HFF-Myc (cell line): ENCODE measurements around the gene LBR.
"Not testable (repeated sequence)": the region's sequence is repeated elsewhere in the genome, so short reads cannot be mapped to it uniquely, and the experiment has no call there.

Source experiments
- DNase-seq: peaks from one replicate; pipeline ENCODE4 v3.0.0-alpha.2; 2011; ENCODE audit warnings: low read depth; ENCODE audit errors: extremely low read depth
- H3K4me3 ChIP-seq: replicated peaks from 2 replicates; pipeline ENCODE4 v1.5.1; 2011; ENCODE audit warnings: low read depth, mild to moderate bottlenecking, control low read depth, low read length
- TF ChIP-seq, protein P1 (sequence below): IDR thresholded peaks from 2 replicates; pipeline ENCODE4 v1.5.1; 2012; ENCODE audit warnings: mild to moderate bottlenecking, low read depth, low read length, control low read depth; ENCODE audit errors: missing control alignments

The LBR gene

DNA sequence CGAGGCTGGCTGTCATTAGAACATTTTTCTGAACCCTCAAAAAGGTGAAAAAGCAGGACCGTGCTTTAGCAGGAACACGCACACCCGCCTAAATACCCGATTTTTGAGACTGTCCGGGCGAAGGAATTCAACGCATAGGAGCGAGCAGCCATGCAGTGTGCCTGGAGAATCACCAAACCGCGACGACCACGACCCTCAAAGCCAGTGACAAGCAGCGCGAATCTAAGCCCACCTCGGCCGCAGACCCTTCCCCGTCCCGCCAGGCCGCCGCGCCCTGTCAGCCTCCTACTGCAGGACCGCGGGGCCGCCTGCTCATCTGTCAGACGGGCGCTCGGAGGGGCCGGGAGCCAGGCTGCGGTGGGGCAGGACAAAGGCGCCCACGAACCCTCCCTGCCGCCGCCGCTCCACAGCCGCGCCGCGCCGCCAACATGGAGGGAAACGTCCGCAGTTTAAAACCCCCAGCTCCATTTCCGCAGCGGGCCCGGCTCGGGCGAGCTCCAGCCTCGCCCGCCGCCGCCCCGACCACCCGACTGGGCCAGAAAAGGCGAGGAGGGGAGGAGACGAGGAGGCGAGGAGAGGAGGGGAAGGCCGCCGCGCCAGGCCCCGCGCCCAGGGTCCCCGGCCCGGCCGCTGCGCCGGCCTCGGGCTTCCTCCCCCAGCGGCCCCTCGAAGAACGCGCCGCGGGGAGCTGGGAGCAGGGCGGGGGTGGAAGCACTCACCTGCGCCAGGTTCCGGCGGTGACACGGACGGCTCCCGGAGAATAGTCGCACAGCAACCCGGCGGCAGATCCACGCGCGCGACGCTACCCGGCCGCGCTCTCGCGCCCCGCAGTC, at the start of gene LBR:
Gene LBR (minus strand): TSS at position 804 of the 833 bp plus-strand sequence. CDS start 3,963 bp downstream, outside the sequence.
- TF ChIP-seq, protein P1, sequence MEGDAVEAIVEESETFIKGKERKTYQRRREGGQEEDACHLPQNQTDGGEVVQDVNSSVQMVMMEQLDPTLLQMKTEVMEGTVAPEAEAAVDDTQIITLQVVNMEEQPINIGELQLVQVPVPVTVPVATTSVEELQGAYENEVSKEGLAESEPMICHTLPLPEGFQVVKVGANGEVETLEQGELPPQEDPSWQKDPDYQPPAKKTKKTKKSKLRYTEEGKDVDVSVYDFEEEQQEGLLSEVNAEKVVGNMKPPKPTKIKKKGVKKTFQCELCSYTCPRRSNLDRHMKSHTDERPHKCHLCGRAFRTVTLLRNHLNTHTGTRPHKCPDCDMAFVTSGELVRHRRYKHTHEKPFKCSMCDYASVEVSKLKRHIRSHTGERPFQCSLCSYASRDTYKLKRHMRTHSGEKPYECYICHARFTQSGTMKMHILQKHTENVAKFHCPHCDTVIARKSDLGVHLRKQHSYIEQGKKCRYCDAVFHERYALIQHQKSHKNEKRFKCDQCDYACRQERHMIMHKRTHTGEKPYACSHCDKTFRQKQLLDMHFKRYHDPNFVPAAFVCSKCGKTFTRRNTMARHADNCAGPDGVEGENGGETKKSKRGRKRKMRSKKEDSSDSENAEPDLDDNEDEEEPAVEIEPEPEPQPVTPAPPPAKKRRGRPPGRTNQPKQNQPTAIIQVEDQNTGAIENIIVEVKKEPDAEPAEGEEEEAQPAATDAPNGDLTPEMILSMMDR, result no peak
- DNase-seq, result no peak
- peak within 1 kb of the TSS; percentile 71 for H3K4me3 ChIP-seq

DNA sequence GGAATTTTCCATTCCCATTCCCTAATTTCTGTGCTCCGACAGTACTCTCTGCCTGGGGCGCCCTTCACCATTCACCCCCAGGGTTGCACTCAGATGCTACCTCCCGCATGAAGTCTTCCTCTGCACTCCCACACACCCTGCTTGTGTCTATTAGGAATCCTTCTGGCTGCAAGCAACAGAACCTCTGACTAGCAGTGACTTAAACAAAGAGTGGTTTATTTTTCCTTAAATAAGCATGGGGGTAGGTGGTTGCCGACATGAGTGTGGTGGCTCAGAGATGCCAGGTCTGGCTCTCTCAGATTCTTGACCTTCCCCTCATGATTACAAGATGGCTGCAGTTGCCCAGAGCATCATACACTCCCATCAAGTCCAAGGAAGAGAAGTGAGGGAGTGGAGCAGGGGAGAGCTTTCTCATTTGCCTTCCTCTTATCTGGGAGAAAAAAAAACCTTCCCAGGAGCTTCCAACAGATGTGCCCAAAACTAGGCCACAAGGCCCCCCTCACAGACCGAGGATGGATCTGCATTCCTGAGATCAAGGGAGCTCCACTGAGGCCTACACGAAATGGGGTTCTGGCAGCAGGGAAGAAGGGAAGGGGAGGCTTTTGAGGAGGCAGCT, 49.6 kb upstream of the LBR start:
- no peak for DNase-seq
- TF ChIP-seq, protein P1, result no peak
- H3K4me3 ChIP-seq, result no peak overlapping the region

DNA sequence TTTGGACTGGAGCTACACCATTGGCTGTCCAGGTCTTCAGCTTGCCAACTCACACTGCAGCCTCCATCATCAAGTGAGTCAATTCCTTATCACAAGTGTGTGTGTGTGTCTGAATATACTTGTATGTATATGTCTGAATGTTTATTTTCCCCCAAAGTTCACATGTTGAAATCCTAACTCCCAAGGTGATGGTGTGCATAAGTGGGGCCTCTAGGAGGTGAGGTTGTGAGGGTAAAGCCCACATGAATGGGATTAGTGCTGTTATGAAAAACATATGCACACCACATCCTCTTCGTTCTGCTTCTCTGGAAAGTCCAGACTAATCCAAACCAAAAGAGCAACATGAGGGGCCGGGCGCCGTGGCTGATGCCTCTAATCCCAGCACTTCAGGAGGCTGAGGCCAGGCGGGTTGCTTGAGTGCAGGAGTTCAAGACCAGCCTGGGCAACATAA, 48.7 kb upstream of the LBR start:
- H3K4me3 ChIP-seq, result no peak overlapping the region
- DNase-seq, result peak; percentile 59
- TF ChIP-seq, protein P1, result no peak

DNA sequence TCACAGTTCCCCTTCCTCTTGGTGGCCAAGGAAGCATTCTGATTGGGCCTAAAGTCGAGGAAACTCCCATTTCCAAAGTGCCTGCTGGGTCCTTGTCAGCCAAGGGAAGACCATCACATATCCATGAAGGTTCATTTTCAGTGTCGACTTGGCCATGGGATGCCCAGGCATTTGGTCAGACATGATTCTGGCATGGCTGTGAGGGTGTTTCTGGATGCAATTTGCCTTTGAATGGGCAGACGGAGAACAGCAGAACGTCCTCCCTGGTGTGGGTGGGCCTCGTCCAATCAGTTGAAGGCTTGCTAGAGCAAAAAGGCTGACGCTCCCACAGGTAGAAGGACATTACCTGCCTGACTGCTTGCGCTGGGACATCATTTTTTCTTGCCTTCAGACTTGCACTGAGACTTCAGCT, 48.3 kb upstream of the LBR start:
- TF ChIP-seq, protein P1, result no peak
- DNase-seq, result no peak
- H3K4me3 ChIP-seq, result no peak overlapping the region

DNA sequence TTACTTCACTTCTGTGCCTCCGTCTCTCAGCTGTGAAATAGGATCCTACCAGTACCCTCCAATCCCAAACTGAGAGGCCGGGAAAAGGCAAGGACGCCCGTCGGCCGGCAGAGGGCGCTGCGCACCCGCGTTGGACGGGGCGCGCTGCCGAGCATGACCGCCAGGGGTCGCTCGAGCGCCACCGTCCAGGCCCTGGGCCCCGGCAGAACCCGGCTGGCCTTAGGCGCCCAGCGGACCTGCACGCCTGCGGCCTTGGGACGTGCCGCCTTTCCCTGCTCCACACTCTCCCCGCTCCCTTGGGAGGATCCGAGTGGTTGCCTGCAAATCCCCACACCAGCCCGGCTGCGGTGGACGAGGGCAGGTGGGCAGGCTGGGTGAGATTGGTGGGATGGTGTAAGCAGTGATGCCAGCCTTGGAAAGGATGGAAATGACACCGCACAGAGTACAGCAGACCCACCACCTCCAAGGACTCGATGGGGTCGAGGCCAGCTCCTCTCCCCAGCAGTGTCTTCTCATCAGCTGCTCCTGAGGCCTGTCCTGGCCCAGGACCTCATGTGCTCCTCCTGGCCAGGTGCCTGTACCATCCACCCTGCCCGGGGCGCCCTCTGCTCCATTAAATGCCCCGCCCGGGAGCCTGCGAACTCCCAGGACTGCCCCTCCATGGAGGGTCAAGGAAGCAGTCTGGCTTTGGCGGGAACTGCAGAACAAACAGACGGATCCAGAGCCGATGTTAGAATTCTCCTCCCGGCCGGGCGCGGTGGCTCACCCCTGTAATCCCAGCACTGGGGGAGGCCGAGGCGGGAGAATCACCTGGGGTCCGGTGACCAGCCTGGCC, 47.4 kb upstream of the LBR start:
- H3K4me3 ChIP-seq, result no peak overlapping the region
- DNase-seq, result no peak
- TF ChIP-seq, protein P1, result peak; percentile 100

DNA sequence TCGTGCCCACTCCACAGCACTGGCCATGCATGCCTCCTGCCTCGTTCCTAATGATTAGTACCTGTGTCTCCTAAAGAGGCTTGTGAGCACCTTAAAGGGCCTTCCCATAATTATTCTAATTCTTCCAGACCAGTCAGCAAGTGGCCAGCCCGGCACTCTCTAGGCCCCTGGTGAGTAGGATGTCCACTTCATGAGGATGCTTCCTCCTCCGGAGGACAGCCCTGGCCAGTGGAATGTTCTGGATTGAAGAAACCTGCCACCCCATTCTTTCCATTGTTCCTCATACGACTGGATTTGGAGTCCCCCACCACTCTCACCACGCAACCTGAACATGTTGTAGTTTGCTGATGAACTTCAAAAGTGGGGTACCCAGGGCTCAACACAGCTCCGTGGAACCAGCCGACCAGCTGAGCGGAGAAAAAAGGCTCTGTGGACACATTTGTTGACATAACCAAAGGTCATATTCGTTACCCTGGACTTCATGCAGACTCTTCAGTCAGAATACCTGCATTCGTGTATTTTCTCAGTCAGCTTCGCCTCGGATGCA, 46.7 kb upstream of the LBR start:
- no peak for DNase-seq
- H3K4me3 ChIP-seq, result no peak overlapping the region
- TF ChIP-seq, protein P1, result no peak

DNA sequence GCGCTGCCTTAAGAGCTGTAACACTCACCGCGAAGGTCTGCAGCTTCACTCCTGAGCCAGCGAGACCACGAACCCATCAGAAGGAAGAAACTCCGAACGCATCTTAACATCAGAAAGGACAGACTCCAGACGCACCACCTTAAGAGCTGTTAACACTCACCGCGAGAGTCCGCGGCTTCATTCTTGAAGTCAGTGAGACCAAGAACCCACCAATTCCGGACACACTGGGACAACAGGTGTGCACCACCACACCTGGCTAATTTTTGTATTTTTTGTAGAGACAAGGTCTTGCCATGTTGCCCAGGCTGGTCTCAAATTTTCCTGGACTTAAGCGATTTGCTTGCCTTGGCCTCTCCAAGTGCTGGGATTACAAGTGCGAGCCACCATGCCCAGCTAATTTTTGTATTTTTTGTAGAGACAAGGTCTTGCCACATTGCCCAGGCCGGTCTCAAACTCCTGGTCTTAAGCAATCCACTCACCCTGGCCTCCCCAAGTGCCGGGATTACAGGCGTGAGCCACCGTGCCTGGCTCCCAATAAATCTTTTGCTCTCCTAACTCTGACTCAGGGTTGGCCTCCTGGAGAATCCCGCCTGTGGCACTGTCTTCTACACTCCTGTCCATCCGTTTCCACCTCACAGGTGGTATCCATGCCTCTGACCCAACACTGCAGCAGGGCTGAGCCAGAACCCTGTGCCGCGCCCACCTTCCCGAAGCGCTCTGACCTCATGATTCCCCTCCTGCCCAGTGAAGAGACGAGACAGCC, 46.0 kb upstream of the LBR start:
- not testable (repeated sequence) for H3K4me3 ChIP-seq, DNase-seq

DNA sequence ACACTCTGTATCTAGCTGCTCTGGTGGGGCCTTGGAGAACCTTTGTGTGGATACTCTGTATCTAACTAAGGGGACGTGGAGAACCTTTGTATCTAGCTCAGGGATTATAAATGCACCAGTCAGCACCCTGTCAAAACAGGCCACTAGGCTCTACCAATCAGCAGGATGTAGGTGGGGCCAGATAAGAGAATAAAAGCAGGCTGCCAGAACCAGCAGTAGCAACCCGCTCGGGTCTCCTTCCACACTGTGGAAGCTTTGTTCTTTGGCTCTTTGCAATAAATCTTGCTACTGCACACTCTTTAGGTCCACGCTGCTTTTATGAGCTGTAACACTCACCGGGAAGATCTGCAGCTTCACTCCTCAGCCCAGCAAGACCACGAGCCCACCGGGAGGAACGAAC, 45.4 kb upstream of the LBR start:
- H3K4me3 ChIP-seq, DNase-seq: not testable (repeated sequence)
